ENCODE data around the gene TPRX2. TPM values are rescaled to one million over a fixed set of nuclear protein-coding genes. Genes with fewer than 3 reads are reported as not detected.
"Not testable (repeated sequence)": the region's sequence is repeated elsewhere in the genome, so short reads cannot be mapped to it uniquely, and the experiment has no call there.

The TPRX2 gene
- total and polyA plus RNA-seq, 9 donors = not detected

DNA sequence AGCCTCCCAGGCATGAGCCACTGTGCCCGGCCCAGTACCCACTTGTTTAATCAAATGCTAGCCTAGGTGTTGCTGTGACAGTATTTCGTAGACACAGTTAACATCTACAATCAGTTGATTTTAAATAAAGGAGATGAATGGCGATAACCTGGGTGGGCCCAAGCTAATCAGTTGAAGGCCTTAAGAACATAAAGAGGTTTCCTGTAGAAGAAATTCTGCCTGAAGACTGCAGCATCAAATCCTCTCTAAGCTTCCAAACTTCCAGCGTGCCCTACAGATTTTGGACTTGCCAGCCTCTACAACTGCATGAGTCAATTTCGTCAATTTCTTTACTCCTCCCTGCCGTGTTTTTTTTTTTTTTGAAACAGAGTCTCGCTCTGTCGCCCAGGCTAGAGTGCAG lies 40.3 kb downstream of the TPRX2 start:
- Histone ChIP-seq H3K4me3 (no peak overlapping the region), H3K4me1 (ENCODE audit: insufficient read depth) (no peaks in the 10 kb centered on the region), H3K9me3 (no peaks in the 10 kb centered on the region), H3K27me3 (no peaks in the 10 kb centered on the region), H3K36me3 (no peaks in the 10 kb centered on the region), H3K27ac (no peak overlapping the region)
- intact Hi-C loops (cut with DNase I) = no loop called here
- 84 to 93% (median 92%) methylated on average over 8 of the region's 8 CpGs for WGBS, 3 donors
- no peak for DNase-seq
- no peak for TF ChIP-seq EP300 (IDR thresholded peaks at IDR 0.05)
- TF ChIP-seq, protein P1, sequence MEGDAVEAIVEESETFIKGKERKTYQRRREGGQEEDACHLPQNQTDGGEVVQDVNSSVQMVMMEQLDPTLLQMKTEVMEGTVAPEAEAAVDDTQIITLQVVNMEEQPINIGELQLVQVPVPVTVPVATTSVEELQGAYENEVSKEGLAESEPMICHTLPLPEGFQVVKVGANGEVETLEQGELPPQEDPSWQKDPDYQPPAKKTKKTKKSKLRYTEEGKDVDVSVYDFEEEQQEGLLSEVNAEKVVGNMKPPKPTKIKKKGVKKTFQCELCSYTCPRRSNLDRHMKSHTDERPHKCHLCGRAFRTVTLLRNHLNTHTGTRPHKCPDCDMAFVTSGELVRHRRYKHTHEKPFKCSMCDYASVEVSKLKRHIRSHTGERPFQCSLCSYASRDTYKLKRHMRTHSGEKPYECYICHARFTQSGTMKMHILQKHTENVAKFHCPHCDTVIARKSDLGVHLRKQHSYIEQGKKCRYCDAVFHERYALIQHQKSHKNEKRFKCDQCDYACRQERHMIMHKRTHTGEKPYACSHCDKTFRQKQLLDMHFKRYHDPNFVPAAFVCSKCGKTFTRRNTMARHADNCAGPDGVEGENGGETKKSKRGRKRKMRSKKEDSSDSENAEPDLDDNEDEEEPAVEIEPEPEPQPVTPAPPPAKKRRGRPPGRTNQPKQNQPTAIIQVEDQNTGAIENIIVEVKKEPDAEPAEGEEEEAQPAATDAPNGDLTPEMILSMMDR (IDR thresholded peaks at IDR 0.05) = no peak
- TF ChIP-seq POLR2A (IDR thresholded peaks at IDR 0.05) = no peak

DNA sequence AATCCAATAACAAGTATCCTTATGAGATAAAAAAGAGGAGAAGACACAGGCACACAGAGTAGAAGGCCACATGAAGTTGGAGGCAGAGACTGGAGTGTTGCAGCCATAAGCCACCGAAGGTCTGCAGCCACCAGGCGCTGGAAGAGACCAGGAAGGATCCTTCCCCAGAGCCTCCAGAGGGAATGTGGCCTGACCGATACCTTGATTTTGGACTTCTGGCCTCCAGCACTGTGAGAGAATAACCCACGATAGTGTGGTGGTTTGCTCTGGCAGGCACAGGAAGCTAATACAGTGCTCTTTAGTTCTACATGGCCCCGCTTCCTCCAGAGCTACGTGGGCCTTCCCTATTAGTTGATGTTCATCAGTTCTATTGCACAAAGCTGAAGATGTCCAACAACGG lies 42.3 kb downstream of the TPRX2 start:
- no peaks in the 10 kb centered on the region for H3K36me3 ChIP-seq
- intact Hi-C loops (cut with DNase I) = no loop called here
- H3K4me3 ChIP-seq = no peak overlapping the region
- H3K4me1 ChIP-seq (ENCODE audit: insufficient read depth) = no peaks in the 10 kb centered on the region
- H3K9me3 ChIP-seq = no peaks in the 10 kb centered on the region
- no peaks in the 10 kb centered on the region for H3K27me3 ChIP-seq
- H3K27ac ChIP-seq = no peak overlapping the region
- WGBS, 3 donors = 85 to 91% (median 85%) methylated on average over 7 of the region's 7 CpGs
- TF ChIP-seq POLR2A (IDR thresholded peaks at IDR 0.05) (no peak), EP300 (IDR thresholded peaks at IDR 0.05) (no peak)
- TF ChIP-seq, protein P1 (IDR thresholded peaks at IDR 0.05) = no peak
- DNase-seq = no peak

DNA sequence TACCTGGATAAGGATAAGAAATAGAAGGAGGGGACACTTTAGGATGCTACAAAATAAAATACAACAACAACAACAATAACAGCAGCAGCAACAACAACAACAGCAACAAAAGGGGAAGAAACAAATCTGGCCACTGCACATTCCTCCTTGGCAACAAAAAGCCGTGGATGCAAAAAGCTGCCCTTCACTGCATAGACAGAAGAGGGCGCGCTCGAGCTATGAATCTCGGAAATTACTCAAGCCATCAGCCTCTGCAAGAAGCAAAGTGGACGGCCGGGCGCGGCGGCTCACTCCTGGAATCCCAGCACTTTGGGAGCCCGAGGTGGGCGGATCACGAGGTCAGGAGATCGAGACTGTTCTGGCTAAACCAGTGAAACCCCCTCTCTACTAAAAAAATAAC lies 50.3 kb downstream of the TPRX2 start:
- H3K27me3 ChIP-seq; H3K4me3 ChIP-seq; H3K27ac ChIP-seq; H3K4me1 ChIP-seq (ENCODE audit: insufficient read depth); H3K36me3 ChIP-seq; H3K9me3 ChIP-seq; intact Hi-C loops (cut with DNase I): not testable (repeated sequence)
- peak; percentile 44 to 83 (median 78) for DNase-seq
- WGBS, 3 donors = 0 to 1% (median 0%) methylated on average over 5 to 12 of the region's 14 CpGs

DNA sequence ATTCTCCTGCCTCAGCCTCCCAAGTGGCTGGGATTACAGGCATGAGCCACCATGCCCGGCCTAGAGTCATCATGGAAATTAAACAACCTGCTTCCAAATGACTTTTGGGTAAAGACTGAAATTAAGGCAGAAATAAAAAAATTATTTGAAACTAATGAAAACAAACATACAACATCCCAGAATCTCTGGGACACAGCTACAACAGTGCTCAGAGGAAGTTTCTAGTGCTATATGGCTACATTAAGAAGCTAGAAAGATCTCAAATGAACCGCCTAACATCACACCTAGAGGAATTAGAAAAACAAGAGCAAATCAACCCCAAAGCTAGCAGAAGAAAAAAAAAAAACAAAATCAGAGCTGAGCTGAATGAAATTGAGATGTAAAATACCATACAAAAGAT lies 51.2 kb downstream of the TPRX2 start:
- intact Hi-C loops (cut with DNase I); H3K9me3 ChIP-seq; H3K27ac ChIP-seq; H3K36me3 ChIP-seq; H3K27me3 ChIP-seq; DNase-seq; H3K4me3 ChIP-seq; H3K4me1 ChIP-seq (ENCODE audit: insufficient read depth): not testable (repeated sequence)
- WGBS, 3 donors = 75 to 88% (median 76%) methylated on average over 1 to 2 of the region's 2 CpGs

Other genes with a start within 250 kb of the TPRX2 start
- gene EHD2, start 145.8 kb upstream of the TPRX2 start, total RNA-seq = 100 to 1,000 TPM in 5 of 7 donors, 10 to 100 TPM in 2; 28.0 to 162 (median 129) TPM
- 10 to 100 TPM; 62.4 to 86.0 TPM for gene EHD2, start 145.8 kb upstream of the TPRX2 start, polyA plus RNA-seq
- 100 to 1,000 TPM; 645 to 985 (median 727) TPM for gene NOP53, start 113.7 kb upstream of the TPRX2 start, total RNA-seq
- 1,000 to 10,000 TPM in 1 of 2 donors, 100 to 1,000 TPM in 1; 591 to 1,198 TPM for gene NOP53, start 113.7 kb upstream of the TPRX2 start, polyA plus RNA-seq
- 100 to 1,000 TPM; 169 to 412 (median 211) TPM for gene SELENOW, start 80.5 kb upstream of the TPRX2 start, total RNA-seq
- gene SELENOW, start 80.5 kb upstream of the TPRX2 start, polyA plus RNA-seq = 100 to 1,000 TPM; 257 to 330 TPM
- gene TPRX1, start 54.7 kb upstream of the TPRX2 start, total RNA-seq = not detected
- not detected for gene TPRX1, start 54.7 kb upstream of the TPRX2 start, polyA plus RNA-seq
- not detected for gene CRX, start 37.3 kb upstream of the TPRX2 start, total RNA-seq
- gene CRX, start 37.3 kb upstream of the TPRX2 start, polyA plus RNA-seq = not detected
- 1 to 10 TPM in 1 of 7 donors, under 1 TPM in 3, not detected in 3; 0.12 to 1.3 (median 0.32) TPM for gene SULT2A1, start 27.1 kb downstream of the TPRX2 start, total RNA-seq
- 1 to 10 TPM in 1 of 2 donors, under 1 TPM in 1; 0.29 to 2.5 TPM for gene SULT2A1, start 27.1 kb downstream of the TPRX2 start, polyA plus RNA-seq
- gene BSPH1, start 132.9 kb downstream of the TPRX2 start, total RNA-seq = not detected
- not detected for gene BSPH1, start 132.9 kb downstream of the TPRX2 start, polyA plus RNA-seq
- gene ELSPBP1, start 135.4 kb downstream of the TPRX2 start, total RNA-seq = not detected
- under 1 TPM in 1 of 2 donors, not detected in 1; 0.55 TPM for gene ELSPBP1, start 135.4 kb downstream of the TPRX2 start, polyA plus RNA-seq
- gene CABP5, start 184.8 kb downstream of the TPRX2 start, total RNA-seq = not detected
- not detected for gene CABP5, start 184.8 kb downstream of the TPRX2 start, polyA plus RNA-seq